VCaP (cell line): ENCODE measurements around the gene PLPP1.
"Not testable (repeated sequence)": the region's sequence is repeated elsewhere in the genome, so short reads cannot be mapped to it uniquely, and the experiment has no call there.

ENCODE experiments used
- H3K27ac ChIP-seq: fragments of 450-650 bp; 2 replicates; pipeline ENCODE4 v1.5.1; 2017
- TF ChIP-seq, protein P1 (sequence below): fragments of 450-650 bp; conservative IDR thresholded peaks from 2 replicates; pipeline ENCODE4 v1.5.1; 2017; ENCODE audit warnings: mild to moderate bottlenecking, moderate library complexity

Gene PLPP1

DNA sequence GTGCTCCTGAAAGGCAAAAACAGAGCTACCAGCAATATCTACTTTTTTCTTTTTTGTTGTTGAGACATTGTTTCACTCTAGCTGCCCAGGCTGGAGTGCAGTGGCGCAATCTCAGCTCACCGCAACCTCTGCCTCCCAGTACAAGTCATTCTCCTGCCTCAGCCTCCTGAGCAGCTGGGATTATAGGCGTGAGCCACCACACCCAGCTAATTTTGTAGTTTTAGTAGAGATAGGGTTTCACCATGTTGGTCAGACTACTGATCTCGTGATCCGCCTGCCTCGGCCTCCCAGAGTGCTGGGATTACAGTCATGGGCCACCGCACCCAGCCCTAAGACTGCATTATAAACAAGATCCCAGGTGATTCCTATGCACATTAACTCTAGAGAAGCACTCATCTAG, 17.0 kb downstream of the PLPP1 start:
- peak overlapping the region; percentile 91 for H3K27ac ChIP-seq
- TF ChIP-seq, protein P1, sequence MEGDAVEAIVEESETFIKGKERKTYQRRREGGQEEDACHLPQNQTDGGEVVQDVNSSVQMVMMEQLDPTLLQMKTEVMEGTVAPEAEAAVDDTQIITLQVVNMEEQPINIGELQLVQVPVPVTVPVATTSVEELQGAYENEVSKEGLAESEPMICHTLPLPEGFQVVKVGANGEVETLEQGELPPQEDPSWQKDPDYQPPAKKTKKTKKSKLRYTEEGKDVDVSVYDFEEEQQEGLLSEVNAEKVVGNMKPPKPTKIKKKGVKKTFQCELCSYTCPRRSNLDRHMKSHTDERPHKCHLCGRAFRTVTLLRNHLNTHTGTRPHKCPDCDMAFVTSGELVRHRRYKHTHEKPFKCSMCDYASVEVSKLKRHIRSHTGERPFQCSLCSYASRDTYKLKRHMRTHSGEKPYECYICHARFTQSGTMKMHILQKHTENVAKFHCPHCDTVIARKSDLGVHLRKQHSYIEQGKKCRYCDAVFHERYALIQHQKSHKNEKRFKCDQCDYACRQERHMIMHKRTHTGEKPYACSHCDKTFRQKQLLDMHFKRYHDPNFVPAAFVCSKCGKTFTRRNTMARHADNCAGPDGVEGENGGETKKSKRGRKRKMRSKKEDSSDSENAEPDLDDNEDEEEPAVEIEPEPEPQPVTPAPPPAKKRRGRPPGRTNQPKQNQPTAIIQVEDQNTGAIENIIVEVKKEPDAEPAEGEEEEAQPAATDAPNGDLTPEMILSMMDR, result no peak

DNA sequence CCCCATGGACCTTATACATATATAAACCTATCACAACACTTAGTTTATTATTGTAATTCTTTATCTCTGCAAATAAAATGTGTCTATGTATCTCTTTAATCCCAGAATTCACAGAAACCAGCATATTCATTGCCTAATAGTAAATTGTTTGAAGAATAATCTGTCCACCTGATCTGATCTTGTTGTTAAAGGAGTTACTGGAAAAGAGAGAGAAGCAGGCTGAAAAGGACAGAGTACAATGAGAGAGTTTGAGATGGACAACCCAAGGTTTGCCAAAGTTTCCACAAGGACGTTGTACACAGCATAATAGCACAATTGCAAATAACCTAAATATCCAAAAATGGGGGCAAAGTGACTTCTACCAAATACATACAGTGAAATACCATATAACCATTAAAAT, 23.8 kb downstream of the PLPP1 start:
- TF ChIP-seq, protein P1, result no peak
- H3K27ac ChIP-seq, result peak overlapping the region; percentile 47; the same call in 1 of the 2 replicates

DNA sequence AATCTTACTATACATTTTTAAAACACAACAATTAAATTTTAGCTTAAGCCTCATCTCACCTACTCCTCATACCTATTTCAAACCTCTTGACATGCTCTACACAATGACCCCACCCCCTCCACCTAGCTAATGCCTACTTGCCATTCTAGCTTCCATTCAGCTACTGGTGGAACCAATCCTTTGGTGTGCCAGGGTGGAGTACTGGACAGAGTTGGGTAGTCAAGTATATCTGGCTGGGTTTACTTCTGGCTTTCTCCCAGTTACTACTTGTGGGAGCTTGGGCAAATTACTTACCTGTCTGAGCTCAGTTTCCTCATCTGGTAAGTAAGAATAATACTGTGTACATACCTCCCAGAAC, 24.3 kb downstream of the PLPP1 start:
- TF ChIP-seq, protein P1, result no peak
- peak overlapping the region; percentile 47; the same call in 1 of the 2 replicates for H3K27ac ChIP-seq

DNA sequence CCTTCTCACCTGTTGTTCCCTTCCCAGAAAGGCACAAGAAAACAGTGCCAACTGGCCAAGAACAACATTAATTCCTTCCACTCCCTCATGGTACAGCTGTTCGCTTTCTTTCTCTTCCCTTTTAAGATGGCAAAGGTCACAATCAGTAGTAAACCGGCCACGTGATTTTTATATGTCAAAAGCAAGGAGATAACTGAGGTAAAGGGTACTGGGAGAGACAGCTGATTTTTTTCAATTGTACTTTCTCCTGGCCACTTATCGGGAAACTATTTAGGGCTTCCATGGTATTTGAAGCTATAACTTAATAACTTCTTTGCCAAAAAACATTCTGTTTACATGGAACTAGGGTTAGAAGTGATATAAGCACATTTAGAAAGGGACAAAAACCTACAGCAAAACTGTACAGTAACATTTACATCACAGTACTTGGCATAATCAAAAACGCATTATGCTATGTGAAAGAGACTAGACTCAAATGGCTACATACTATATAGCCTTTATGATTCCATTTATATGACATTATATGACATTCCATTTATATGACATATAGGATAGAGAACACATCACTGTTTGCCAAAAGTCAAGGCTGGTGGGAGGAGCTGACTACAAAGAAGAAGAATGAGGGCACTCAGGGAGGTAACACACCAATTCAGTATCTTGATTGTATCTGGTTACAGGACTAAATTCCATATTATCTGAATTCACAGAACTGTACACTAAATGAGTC, 24.8 kb downstream of the PLPP1 start:
- TF ChIP-seq, protein P1, result no peak
- peak overlapping the region; percentile 47; the same call in 1 of the 2 replicates for H3K27ac ChIP-seq

DNA sequence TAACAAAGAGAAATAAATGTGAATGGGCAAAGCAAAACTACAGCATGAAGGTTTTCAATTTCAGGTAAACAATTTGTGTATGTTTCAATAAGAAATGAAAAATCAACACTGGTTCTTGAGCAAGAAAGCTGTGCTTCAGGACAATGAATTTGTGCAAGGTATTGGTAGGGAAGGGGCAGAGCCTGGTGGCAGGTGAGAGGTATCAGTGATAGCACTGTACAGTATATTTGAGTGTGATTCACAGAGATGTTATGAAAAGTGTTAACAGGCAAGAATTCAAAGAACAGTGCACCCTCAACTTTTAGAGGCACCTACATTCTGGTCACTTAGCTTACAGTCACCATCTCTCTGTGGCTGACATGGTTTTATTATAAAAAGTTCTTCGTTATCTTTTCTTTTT, 25.7 kb downstream of the PLPP1 start:
- TF ChIP-seq, protein P1, result no peak
- peak overlapping the region; percentile 47 for H3K27ac ChIP-seq

DNA sequence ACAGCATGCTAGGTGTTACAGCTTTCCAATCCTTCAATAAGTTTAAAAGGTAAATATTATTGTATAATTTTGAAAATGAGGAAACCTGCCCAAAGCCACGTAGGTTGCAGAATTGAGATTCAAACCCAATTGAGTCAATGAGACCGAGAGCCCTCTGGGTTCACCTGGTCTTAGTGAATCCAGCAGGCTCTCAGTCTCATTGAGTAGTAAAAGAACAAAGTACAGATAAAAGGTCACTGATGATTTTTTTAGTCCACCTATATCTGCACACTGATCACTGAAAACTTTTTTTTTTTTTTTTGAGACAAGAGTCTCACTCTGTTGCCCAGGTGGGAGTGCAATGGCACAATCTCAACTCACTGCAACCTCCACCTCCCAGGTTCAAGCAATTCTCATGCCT, 27.2 kb downstream of the PLPP1 start:
- TF ChIP-seq, protein P1, result no peak

DNA sequence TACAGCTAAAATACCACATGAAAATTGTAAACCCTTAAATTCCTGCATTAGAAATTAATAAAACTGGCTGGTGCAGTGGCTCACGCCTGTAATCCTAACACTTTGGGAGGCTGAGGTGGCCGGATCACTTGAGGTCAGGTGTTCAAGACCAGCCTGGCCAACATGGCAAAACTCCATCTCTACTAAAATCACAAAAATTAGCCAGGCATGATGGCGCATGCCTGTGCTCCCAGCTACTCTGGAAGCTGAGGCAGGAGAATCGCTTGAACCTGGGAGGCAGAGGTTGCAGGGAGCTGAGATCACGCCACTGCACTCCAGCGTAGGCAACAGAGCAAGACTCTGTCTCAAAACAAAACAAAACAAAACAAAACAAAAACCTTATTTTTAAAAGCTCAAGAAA, 29.1 kb downstream of the PLPP1 start:
- H3K27ac ChIP-seq, result not testable (repeated sequence)

More for the DNA sequence above, 27.2 kb downstream of the PLPP1 start:
- peak overlapping the region; percentile 47 for H3K27ac ChIP-seq

DNA sequence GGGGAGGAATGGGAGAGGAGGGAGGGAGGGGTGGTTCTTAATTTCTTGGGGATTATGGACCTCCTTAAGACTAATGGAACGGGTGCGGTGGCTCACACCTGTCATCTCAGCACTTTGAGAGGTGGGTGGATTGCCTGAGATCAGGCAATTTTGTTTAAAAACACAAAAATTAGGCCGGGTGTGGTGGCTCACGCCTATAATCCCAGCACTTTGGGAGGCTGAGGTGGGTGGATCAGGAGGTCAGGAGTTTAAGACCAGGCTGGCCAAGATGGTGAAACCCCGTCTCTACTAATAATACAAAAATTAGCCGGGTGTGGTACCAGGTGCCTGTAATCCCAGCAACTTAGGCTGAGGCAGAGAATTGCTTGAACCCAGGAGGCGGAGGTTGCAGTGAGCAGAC, 30.8 kb downstream of the PLPP1 start:
- not testable (repeated sequence) for H3K27ac ChIP-seq
